H7 (cell line): ENCODE results near the gene GPR183. TPM values are rescaled to one million over a fixed set of nuclear protein-coding genes. Genes with fewer than 3 reads are reported as not detected.

Source experiments
- DNase-seq: peaks from one replicate; pipeline ENCODE4 v3.0.0; 2012
- H3K27me3 ChIP-seq: 2 replicates; pipeline ENCODE4 v1.6.0; 2011; ENCODE audit warnings: mild to moderate bottlenecking, low read length; ENCODE audit not compliant: control insufficient read depth, insufficient read depth
- H3K36me3 ChIP-seq: replicated peaks from 2 replicates; pipeline ENCODE4 v1.5.1; 2011; ENCODE audit warnings: low read length; ENCODE audit not compliant: control insufficient read depth, insufficient read depth
- H3K4me3 ChIP-seq: 2 replicates; pipeline ENCODE4 v1.5.1; 2011; ENCODE audit warnings: low read depth, mild to moderate bottlenecking, control low read depth, low read length, moderate library complexity; ENCODE audit not compliant: insufficient read depth
- total RNA-seq: library from RNA; depleted of rRNA; stranded (reverse); fragments of >200 nt; shearing (Covaris generic); gene quantifications from 2 replicates; pipeline ENCODE4 v1.2.3, GENCODE V29; 2014

Gene GPR183
- total RNA-seq, 1 experiment from 2014 or later: not detected

DNA sequence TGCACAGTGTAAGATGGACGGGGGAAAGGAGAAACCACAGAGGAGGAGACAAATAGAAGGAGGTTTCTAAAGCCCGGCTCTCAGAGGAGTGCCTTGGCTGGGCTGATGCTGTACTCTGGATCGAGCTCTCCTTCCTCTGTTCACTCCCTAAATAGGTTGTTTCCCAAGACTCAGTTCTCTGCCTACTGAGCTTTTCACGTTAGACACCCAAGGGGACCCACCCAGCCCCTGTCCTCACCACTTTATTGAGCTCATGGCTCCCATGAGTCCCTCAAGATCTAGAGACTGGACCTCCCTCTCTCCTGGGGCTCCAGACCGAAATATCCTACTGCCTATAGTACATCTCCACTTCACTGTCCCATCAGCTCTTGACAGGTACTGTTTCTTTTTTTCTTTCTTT is 38.1 kb upstream of the GPR183 start:
- Histone ChIP-seq H3K4me3 (no peak overlapping the region), H3K36me3 (peaks cover 5% of the 10 kb centered on the region), H3K27me3 (no peaks in the 10 kb centered on the region)
- no peak for DNase-seq

- Histone ChIP-seq H3K4me3 (no peak overlapping the region), H3K36me3 (peaks cover 5% of the 10 kb centered on the region), H3K27me3 (no peaks in the 10 kb centered on the region)
- DNase-seq: no peak
Measured at GRCh38 chr13:99344610-99345208, 37.5 kb upstream of the GPR183 start.

- no peaks in the 10 kb centered on the region for H3K27me3 ChIP-seq
- H3K36me3 ChIP-seq: peaks cover 4% of the 10 kb centered on the region
- no peak for DNase-seq
- H3K4me3 ChIP-seq: no peak overlapping the region
Measured at GRCh38 chr13:99342723-99343315, 35.6 kb upstream of the GPR183 start.

DNA sequence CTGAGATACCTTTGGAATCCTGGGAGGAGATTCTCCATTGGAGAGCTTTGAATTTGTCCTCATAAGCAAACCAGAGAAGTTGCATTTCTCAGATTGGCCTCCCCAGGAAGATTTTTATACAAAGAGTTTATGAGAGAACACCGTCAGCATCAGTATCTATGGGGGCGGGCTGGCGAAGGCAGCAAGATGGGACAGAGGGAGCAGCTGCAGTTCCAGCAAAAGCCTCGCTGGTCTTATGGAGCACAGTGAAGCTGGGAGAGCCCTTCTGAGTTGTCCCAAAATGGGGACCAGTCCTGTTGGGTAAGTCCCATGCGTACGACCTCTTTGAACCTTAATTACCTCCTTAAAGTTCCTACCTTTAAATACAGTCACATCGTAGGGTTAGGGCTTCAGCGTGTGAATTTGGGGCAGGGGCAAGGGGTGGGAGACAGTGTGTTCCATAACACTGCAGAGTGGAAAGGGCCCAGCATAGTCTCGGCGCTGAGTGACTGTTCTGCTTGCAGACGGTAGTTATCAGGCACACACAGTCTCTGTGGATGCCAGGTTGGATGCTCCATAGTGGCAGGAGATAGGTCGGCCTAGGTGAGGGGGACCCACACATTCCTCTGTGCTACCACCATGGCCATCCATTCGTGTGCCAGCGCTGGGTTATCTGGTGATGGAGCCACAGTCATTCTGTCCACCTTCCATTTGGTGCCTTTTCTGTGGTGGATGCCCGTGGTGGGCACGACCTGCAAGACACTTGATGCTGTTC is 34.9 kb upstream of the GPR183 start:
- peaks cover 2% of the 10 kb centered on the region for H3K36me3 ChIP-seq
- DNase-seq: no peak
- no peaks in the 10 kb centered on the region for H3K27me3 ChIP-seq
- H3K4me3 ChIP-seq: no peak overlapping the region

- Histone ChIP-seq H3K27me3 (no peaks in the 10 kb centered on the region), H3K36me3 (peaks cover 2% of the 10 kb centered on the region), H3K4me3 (no peak overlapping the region)
- no peak for DNase-seq
Measured at GRCh38 chr13:99340638-99341037, 33.4 kb upstream of the GPR183 start.

- no peak overlapping the region for H3K4me3 ChIP-seq
- no peaks in the 10 kb centered on the region for H3K27me3 ChIP-seq
- no peak for DNase-seq
- peaks cover 2% of the 10 kb centered on the region for H3K36me3 ChIP-seq
Measured at GRCh38 chr13:99339736-99340397, 32.7 kb upstream of the GPR183 start.

GRCh38 chr13:99339230-99339721 is 32.1 kb upstream of the GPR183 start:
- no peak overlapping the region for H3K4me3 ChIP-seq
- no peak for DNase-seq
- peaks cover 2% of the 10 kb centered on the region; the same call in 1 of the 2 replicates for H3K36me3 ChIP-seq
- no peaks in the 10 kb centered on the region for H3K27me3 ChIP-seq

GRCh38 chr13:99335603-99336002 is 28.4 kb upstream of the GPR183 start:
- no peak overlapping the region for H3K4me3 ChIP-seq
- H3K27me3 ChIP-seq: no peaks in the 10 kb centered on the region
- no peak for DNase-seq
- H3K36me3 ChIP-seq: no peaks in the 10 kb centered on the region

GRCh38 chr13:99335087-99335486 is 27.9 kb upstream of the GPR183 start:
- Histone ChIP-seq H3K27me3 (no peaks in the 10 kb centered on the region), H3K36me3 (no peaks in the 10 kb centered on the region), H3K4me3 (no peak overlapping the region)
- no peak for DNase-seq

DNA sequence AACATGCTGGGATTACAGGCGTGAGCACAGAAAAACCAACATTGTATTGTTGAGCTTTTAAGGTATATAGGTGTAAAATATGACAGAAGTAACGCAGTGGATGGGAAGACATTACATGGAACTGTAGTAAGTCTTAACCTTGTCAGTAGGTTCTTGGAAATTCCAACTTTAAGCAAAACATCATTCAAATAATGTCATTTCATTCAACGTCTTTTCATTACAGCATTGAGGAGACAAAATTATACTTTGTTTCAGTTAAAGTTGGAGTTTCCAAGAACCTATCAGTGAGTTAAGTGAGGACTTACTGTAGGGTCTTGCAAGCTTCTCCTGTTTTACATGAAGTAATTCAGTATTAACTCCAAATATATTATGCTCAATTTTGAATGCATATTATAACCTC is 27.0 kb upstream of the GPR183 start:
- Histone ChIP-seq H3K4me3 (no peak overlapping the region), H3K36me3 (no peaks in the 10 kb centered on the region), H3K27me3 (no peaks in the 10 kb centered on the region)
- DNase-seq: no peak

GRCh38 chr13:99332456-99332855 is 25.3 kb upstream of the GPR183 start:
- no peak overlapping the region for H3K4me3 ChIP-seq
- no peaks in the 10 kb centered on the region for H3K27me3 ChIP-seq
- no peaks in the 10 kb centered on the region for H3K36me3 ChIP-seq
- no peak for DNase-seq

- H3K36me3 ChIP-seq: no peaks in the 10 kb centered on the region
- H3K4me3 ChIP-seq: no peak overlapping the region
- no peak for DNase-seq
- no peaks in the 10 kb centered on the region for H3K27me3 ChIP-seq
Measured at GRCh38 chr13:99331881-99332293, 24.7 kb upstream of the GPR183 start.

DNA sequence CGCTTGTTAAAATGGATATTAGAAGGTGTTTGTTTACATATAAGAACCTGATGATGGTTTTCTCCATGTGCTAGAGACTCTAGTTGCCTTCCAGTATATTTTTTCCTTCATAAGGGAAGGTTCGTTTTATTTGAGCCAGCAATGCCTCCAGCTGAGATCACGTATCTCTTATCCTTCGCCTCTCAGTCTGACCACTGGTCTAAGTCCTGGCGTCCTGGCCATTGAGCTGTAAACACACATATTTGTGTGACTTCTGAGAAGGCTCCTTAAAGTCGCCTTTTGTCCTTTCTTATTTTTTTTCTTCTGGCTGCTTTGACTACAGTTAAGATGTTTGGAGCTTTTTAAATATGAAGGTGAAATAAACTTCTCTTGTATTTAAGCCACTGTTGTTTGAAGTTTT is 23.7 kb upstream of the GPR183 start:
- Histone ChIP-seq H3K36me3 (no peaks in the 10 kb centered on the region), H3K27me3 (no peaks in the 10 kb centered on the region), H3K4me3 (no peak overlapping the region)
- DNase-seq: no peak

DNA sequence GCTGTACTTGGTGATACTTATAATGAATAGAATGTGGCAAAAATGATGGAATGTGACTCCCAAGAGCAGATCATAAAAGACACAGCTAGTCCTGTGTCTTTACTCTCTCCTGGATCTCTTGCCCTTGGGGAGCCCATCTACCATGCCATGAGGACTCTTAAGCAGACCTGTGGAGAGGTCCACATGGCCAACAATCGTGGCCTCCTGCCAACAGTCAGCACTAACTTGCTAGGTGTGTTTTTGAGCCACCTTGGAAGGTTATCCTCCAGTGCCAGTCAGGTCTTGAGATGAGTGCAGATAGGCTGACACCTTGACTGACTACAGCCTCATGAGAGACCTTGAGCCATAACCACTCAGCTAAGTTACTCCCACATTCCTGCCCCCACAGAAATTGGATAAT is 22.3 kb upstream of the GPR183 start:
- Histone ChIP-seq H3K27me3 (no peaks in the 10 kb centered on the region), H3K36me3 (no peaks in the 10 kb centered on the region), H3K4me3 (no peak overlapping the region)
- no peak for DNase-seq

DNA sequence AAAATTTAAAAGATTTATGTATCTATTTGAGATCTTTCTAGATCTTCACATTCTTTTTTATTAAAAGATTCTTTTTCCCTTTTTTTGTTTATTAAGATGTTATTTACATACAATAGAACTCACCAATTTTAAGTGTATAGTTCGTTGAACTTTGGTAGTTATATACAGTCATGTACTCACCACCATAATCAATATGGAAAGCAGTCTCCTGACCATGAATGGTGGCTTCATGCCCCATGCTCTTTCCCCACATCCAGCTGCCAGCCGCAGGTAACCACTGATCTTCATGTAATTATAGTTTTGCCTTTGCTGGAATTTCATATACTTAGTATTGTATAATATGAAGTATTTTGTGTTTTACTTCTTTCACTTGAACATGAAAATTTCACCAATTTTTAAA is 20.6 kb upstream of the GPR183 start:
- H3K27me3 ChIP-seq: no peaks in the 10 kb centered on the region
- no peak for DNase-seq
- H3K4me3 ChIP-seq: no peak overlapping the region
- no peaks in the 10 kb centered on the region for H3K36me3 ChIP-seq
